HL-60 (cell line): ENCODE measurements around the gene PCGF2.
A peak's percentile ranks its signal among the peaks of the same experiment; 100 is the strongest.

ENCODE experiments used
- DNase-seq, 2 experiments: peaks; one replicate each; pipeline ENCODE4 v3.0.0-alpha.2; 2010 to 2020; ENCODE audit warnings: low read depth in 1 of 2, low spot score in 1 of 2
- H3K27ac ChIP-seq: fragments of 250-450 bp; sonication (Bioruptor Pico); replicated peaks from 2 replicates; pipeline ENCODE4 v1.5.1; 2020; ENCODE audit warnings: mild to moderate bottlenecking, moderate library complexity
- H3K27me3 ChIP-seq: fragments of 250-450 bp; sonication (Bioruptor Pico); 2 replicates; pipeline ENCODE4 v1.5.1; 2021; ENCODE audit warnings: mild to moderate bottlenecking, moderate library complexity; ENCODE audit not compliant: insufficient read depth, poor library complexity, severe bottlenecking
- H3K4me3 ChIP-seq: replicated peaks from 2 replicates; pipeline ENCODE4 v1.5.1; 2011; ENCODE audit warnings: mild to moderate bottlenecking, control low read depth, low read length; ENCODE audit not compliant: insufficient read depth
- GABPA ChIP-seq: IDR thresholded peaks from 2 replicates; pipeline ENCODE4 v1.6.1; 2012; ENCODE audit warnings: low read depth
- POLR2AphosphoS5 ChIP-seq: IDR thresholded peaks from 2 replicates; pipeline ENCODE4 v1.6.1; 2012; ENCODE audit warnings: low read depth
- SPI1 ChIP-seq: IDR thresholded peaks from 2 replicates; pipeline ENCODE4 v1.6.1; 2012; ENCODE audit warnings: low read depth, mild to moderate bottlenecking, borderline replicate concordance
- TF ChIP-seq, protein P1 (sequence below): IDR thresholded peaks from 2 replicates; pipeline ENCODE4 v1.6.1; 2012; ENCODE audit warnings: low read depth; ENCODE audit not compliant: insufficient replicate concordance
- TF ChIP-seq, protein P2 (sequence below): IDR thresholded peaks from one replicate; pipeline ENCODE4 v1.5.1; 2011; ENCODE audit warnings: low read length, control low read depth, inconsistent platforms; ENCODE audit not compliant: insufficient read depth

The PCGF2 gene

DNA sequence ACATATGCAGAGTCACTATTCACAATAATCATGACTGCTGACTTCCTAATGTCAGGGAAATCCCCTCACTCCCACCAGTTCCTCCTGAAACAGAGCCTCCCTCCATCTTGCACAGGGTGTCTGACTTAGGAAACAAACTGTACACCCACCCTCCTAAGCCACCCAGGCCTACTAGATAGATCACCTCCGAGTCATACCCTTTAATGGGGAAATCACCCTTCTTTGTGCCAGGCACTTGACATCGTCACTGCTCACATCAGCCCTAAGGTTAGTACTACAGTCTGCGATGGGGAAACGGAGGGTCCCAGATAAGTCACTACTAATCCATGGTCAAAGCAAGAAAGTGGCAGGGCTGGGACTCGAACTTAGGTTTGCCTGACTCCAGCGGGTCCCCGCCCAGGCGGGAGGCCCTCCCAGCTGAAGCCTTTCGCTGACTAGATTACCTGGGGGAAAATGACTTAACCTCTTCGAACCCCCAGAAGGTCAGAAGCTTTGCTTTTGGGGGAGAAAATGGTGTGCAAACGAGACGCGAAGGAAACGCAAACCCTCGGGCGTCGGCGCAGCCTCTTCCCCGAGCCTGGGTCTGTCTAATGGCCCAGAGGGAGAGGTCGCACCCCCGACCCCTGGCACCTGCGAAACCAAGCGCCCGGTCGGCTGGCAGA lies 46.5 kb downstream of the PCGF2 start:
- Histone ChIP-seq H3K4me3 (peak overlapping the region; percentile 39), H3K27me3 (no peaks in the 10 kb centered on the region), H3K27ac (peak overlapping the region; percentile 89)
- TF ChIP-seq GABPA (no peak), POLR2AphosphoS5 (peak; percentile 43; the same call in 1 of the 2 replicates), SPI1 (peak; percentile 28; the same call in 1 of the 2 replicates)
- TF ChIP-seq, protein P1, sequence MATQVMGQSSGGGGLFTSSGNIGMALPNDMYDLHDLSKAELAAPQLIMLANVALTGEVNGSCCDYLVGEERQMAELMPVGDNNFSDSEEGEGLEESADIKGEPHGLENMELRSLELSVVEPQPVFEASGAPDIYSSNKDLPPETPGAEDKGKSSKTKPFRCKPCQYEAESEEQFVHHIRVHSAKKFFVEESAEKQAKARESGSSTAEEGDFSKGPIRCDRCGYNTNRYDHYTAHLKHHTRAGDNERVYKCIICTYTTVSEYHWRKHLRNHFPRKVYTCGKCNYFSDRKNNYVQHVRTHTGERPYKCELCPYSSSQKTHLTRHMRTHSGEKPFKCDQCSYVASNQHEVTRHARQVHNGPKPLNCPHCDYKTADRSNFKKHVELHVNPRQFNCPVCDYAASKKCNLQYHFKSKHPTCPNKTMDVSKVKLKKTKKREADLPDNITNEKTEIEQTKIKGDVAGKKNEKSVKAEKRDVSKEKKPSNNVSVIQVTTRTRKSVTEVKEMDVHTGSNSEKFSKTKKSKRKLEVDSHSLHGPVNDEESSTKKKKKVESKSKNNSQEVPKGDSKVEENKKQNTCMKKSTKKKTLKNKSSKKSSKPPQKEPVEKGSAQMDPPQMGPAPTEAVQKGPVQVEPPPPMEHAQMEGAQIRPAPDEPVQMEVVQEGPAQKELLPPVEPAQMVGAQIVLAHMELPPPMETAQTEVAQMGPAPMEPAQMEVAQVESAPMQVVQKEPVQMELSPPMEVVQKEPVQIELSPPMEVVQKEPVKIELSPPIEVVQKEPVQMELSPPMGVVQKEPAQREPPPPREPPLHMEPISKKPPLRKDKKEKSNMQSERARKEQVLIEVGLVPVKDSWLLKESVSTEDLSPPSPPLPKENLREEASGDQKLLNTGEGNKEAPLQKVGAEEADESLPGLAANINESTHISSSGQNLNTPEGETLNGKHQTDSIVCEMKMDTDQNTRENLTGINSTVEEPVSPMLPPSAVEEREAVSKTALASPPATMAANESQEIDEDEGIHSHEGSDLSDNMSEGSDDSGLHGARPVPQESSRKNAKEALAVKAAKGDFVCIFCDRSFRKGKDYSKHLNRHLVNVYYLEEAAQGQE: no peak
- TF ChIP-seq, protein P2, sequence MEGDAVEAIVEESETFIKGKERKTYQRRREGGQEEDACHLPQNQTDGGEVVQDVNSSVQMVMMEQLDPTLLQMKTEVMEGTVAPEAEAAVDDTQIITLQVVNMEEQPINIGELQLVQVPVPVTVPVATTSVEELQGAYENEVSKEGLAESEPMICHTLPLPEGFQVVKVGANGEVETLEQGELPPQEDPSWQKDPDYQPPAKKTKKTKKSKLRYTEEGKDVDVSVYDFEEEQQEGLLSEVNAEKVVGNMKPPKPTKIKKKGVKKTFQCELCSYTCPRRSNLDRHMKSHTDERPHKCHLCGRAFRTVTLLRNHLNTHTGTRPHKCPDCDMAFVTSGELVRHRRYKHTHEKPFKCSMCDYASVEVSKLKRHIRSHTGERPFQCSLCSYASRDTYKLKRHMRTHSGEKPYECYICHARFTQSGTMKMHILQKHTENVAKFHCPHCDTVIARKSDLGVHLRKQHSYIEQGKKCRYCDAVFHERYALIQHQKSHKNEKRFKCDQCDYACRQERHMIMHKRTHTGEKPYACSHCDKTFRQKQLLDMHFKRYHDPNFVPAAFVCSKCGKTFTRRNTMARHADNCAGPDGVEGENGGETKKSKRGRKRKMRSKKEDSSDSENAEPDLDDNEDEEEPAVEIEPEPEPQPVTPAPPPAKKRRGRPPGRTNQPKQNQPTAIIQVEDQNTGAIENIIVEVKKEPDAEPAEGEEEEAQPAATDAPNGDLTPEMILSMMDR: no peak
- peak in 1 of 2 experiments; percentile 51 for DNase-seq

DNA sequence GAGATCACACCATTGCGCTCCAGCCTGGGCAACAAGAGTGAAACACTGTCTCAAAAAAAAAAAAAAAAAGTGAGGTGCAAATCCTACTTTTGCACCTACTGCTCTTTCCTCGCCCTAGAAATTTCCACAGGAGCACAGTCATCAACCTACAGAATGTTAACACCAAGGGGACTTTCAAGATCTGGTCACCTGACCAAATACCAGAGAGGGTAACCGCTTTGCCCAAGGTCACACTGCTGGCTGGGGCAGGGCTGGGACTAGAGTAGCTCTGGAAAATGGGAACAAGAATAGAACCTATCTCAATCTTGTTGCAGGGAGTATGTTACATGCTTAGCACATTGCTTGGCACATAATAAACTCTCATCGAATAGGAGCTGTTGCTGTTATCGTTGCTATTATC lies 49.4 kb downstream of the PCGF2 start:
- no peak overlapping the region for H3K4me3 ChIP-seq

DNA sequence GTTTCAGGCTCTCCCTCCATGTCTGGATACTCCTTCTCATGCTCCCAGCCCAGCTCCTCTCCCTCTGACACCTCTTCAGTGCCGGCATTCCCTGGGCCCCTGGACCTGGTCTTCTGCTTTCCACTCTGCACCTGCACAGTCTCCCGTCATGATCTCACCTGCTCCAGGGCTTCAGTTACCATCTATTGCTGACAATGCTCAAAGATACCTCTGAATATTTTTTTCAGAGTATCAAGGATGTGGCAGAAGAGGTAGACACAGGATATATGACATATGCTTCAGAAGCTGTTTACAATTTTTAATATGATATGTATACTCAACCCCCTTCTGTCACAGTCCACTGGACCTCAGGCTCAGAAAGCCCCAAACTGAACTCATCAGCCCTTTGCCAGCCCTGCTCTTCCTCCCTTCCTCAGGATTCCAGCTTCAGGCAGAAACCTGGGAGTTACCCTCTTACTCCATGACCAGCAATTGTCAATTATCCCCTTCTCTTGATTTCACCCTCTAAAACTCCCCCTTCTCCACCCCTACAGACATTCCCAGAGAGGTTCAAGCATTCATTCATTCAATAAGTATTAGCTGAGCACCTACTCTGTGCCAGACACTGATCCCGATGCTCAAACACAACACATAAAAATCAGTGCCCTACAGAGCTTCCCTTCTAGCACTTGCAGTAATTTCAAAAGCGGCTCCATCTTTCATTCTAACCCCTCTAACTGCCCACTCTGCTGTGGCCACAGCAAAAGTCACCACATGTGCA lies 50.9 kb downstream of the PCGF2 start:
- H3K27me3 ChIP-seq: no peaks in the 10 kb centered on the region
- no peak overlapping the region for H3K27ac ChIP-seq
- TF ChIP-seq, protein P1: no peak
- TF ChIP-seq, protein P2: no peak
- TF ChIP-seq POLR2AphosphoS5: no peak
- no peak for DNase-seq
- H3K4me3 ChIP-seq: no peak overlapping the region

More for the DNA sequence above, 49.4 kb downstream of the PCGF2 start:
- no peak for DNase-seq
- H3K27me3 ChIP-seq: no peaks in the 10 kb centered on the region
- H3K27ac ChIP-seq: no peak overlapping the region
- TF ChIP-seq, protein P1: no peak
